Stimulated activated CD4-positive, alpha-beta T cell treated with anti-CD3 and anti-CD28 coated beads, Interleukin-2, amount 100 ng/mL, for 48 hours (primary cell): Measurements from ENCODE around the gene NPIPA1.
"Not testable (repeated sequence)": the region's sequence is repeated elsewhere in the genome, so short reads cannot be mapped to it uniquely, and the experiment has no call there.

Experiments
- DNase-seq, 2 donors: peaks; one replicate each; pipeline ENCODE4 v3.0.0-alpha.2; 2020

The NPIPA1 gene

GRCh38 chr16:14978908-14979307 is 41.7 kb downstream of the NPIPA1 start:
- DNase-seq, result not testable (repeated sequence)

- DNase-seq, result not testable (repeated sequence)
Measured at GRCh38 chr16:14981234-14981633, 44.0 kb downstream of the NPIPA1 start.

- not testable (repeated sequence) for DNase-seq
Measured at GRCh38 chr16:14982521-14982920, 45.3 kb downstream of the NPIPA1 start.

GRCh38 chr16:14988092-14988491 is 50.8 kb downstream of the NPIPA1 start:
- not testable (repeated sequence) for DNase-seq

- DNase-seq, result not testable (repeated sequence)
Measured at GRCh38 chr16:14988661-14989191, 51.5 kb downstream of the NPIPA1 start.

- DNase-seq, result not testable (repeated sequence)
Measured at GRCh38 chr16:14989291-14990281, 52.3 kb downstream of the NPIPA1 start.

GRCh38 chr16:14993277-14994151 is 56.3 kb downstream of the NPIPA1 start:
- not testable (repeated sequence) for DNase-seq

- DNase-seq, result not testable (repeated sequence)
Measured at GRCh38 chr16:14996702-14997101, 59.5 kb downstream of the NPIPA1 start.

- not testable (repeated sequence) for DNase-seq
Measured at GRCh38 chr16:14998300-14998699, 61.1 kb downstream of the NPIPA1 start.

GRCh38 chr16:14999845-15000244 is 62.6 kb downstream of the NPIPA1 start:
- DNase-seq, result not testable (repeated sequence)
